GM18499 (cell line): ENCODE measurements around the gene KHNYN.

Experiments used
- ATAC-seq: cut with Tn5 transposase; IDR thresholded peaks from one replicate; pipeline ENCODE4 v1.9.1; 2021; ENCODE audit warnings: moderate number of reproducible peaks; ENCODE audit not compliant: insufficient read depth, unreplicated experiment

KHNYN gene

DNA sequence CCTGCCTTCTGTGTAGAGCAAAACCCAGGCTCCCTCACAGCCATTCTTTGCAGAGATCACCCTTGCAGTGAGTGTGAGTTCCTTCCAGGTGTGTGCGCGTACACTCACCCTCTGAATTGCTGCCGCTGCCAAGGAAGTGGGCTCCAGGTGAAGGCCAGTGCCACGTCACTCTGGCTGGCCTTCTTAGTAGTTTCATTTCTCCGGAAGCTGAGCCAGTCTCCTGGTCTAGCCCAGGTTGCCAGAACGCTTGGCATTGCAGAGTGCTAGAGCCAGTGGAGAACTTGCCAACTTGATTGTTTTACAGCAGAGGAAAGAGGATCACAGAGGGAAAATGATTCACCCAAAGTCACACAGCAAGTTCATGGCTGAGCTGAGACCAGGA is 11.3 kb upstream of the KHNYN start:
- no peak for ATAC-seq

DNA sequence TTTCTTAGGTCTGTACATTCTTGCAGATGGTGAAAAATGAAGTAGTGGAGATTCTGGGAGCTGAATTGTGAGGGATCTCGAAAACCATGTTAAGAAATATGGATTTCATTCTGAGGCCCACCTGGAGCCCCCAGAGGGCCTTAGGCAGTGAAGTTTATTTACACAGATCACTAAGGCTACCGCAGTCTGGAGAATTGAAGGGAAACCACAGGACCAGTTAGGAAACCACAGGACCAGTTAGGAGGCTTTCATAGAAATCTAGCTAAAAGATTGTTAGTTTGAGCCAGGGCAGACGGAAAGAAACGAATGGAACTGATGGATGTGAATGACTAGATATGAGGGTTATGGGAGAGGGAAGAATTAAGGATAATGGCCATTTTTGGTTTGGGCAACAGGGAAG is 7.5 kb upstream of the KHNYN start:
- no peak for ATAC-seq

DNA sequence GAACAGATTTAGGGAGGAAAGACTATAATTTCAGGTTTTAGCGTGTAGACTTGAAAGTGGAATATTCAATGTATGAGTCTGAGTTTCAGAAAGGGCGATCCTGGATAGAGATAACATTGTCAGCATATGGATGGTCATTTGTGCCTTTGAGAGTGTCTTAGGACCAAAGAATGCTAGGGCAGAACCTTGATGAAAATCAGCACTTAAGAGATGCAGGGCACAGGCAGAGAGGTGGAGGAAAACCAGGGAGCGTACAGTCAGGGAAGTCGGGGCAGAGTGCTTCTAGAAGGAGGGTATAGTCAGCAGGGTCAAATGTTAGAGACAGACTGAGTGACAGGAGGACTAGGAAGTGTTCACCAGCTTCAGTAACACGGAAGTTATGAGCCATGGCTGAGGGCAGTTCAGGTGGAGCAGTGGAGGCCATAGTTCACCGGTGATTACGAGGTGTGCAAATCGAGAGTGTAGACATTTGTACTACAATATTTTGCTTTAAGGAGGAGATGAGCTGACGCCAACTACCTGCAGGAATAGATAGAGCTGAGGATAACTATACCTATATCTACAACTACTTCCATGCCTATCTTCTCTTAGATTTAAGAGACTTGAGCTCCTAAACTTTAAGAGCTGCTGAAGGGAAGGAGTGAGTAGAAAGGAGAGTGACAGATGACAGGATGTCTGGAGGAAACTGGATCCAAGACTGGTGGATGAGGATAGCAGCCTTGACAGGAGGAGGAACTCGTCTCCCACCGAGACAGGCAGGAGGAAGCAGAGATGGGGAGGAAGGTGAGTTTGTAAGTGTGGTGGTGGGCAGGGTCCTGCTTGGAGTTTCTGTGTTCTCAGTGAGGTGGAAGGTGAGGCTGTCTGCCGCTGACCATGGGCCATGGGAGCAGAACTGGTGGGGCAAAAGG is 6.8 kb upstream of the KHNYN start:
- ATAC-seq: no peak

DNA sequence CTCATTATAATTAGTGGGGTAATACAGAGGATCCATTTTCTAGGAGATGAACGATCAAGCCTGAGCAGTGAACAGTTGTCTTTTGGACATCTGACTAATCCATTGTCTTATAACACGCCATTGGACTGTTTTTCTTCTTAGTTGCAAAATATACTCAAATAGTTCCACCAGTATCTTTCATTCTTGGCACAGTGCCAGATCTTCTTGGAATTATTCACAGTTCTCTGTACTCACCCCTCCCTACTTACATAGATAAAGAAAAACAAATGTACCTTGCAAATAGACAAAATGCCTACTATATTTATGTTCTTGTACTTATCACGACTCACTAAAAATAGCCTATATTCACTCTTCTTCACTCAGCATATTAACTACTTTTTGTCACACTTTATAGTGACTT is 4.0 kb upstream of the KHNYN start:
- ATAC-seq: no peak

DNA sequence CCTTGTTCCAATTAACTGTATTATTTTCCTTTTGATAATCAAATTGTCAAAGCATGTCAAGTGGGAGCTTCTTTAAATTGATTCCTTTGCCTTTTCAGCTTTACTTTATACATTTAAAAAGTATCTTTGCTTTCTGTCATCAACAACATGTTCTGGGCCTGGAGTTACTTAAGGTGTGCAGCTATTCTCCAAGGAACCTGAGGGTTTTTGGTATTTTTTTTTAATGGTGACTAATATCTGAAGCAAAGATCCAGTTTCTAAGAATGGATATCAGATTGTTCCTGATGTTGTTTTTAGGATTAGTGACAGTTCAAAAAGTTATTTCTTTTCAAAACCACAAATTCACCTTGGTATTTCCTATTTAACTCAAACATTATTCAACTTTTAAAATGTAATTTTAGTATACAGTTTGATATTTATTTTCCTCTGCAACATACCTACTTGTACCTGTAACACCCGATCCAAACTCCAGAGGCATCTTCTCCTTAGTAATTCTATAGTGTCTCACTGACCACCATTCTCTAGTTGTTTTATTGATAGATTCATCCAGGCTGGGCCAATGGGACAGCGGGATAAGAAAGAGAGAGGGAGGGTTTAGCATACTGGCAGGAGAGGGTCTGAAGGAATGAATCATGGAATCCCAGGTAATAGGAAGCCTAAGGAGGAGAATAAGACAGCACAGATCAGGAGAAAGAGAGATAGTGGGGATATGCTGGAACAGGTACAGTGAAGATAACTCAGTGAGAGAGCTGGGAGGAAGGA is 3.4 kb upstream of the KHNYN start:
- no peak for ATAC-seq

DNA sequence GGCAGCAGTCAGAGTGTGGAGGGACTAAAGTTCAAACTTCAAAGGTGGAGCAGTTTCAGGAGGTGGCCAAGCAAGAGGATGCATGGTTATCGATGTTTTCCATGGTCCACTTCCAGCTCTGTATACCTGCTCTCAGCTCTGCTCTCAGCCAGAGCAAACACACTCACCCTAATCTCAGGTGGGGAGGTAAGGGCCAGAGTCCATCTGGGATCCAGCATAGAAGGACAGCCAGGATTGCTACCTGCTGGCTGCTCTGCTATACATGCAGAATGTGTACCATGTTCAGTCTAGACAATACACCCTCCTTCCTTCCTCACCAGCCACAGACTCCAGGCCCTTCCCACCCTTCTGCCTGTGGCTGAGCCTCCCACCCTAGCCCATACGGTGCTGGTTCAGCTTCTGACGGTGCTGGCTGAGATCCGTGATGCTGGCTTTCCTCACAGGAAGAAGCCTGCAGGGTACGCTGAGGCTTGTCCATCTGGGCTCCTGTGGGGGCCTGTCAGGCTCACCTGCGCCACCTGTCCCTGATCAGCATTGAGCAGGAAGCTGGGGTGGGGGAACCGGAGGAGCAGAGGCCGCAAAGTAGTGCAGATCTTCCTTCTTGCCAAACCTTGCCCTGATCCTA is 2.7 kb upstream of the KHNYN start:
- ATAC-seq: no peak

DNA sequence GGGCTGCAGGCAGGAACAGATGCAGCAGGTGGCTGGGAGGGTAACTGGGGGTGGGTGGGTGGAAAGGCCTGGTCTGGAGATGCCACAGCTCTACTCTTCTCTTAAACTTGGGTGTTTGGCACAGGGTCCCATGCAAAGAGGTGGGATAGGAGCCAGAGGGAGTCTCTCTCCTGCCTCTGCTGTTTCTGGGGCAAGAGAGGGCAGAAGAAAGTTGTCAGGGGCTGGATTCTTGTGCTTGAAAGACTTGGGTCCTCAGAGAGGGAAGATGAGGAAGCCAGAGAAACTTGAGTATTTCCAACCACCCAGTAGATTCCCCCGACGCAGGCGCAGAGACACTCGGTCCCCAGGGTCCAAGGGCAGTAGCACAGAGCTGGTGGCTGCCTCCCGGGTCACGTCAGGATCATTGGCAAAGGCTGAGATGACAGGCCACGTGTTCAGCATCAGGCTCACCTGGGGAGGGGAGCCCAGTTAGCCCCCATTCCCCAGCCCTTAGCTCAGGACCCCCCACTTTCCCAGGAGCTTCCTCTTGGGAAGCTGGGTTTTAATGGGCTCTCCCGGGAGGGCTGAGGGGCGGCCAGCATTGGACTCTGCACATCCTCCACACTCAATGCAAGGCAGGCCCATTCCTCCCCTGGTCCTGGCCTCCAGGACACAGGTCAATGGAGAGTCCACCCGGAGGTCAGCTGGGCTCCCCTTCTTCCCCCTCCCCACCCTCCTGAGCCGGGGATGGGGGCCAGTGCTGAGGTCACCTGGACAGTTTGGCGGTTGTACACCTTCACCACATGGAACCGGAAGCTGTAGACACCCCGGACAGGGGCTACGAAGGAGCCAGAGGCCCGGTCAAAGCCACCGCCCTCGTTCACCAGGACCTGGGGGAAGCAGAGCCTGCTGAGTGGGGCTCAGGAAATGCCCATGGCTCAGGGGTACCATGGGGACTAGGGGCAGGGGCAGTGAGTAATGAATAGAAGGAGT is 1.9 kb upstream of the KHNYN start:
- ATAC-seq: no peak

DNA sequence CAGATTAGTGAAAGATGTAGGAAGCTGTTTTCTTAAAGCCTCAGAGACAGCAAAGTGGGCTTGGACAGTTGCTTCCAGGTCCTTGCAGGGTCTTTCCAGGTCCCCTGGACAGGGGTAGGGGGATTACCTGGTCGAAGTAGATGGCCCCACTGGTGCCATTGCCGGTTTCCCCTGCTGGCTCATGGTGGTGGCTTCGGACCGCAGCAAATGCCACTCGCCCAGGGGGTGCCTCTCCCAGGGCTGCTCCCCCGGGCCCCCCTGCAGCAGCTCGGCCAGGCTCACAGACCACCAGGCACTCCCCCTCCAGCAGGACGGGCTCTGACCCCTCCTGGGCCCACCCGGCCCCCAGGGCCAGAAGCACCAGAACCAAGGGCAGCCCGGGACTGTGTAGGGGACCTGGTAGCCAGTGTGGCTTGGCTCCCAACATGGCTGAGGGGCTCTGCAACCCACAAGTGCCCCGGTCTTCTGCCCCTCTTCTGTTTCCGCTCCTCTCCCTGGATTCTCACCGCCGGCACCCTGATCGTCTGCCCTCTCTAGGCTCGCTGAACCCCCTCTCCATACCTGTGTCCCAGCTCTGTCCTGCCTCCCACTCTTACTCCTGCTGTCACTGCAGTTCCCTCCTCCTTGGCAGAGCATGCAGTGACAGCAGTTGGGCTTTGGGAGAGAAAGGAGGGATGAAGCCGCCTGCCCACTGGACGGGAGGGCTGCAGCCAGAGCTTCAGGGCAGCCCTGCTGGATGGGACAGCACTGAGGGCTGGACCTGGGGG is 943 bp upstream of the KHNYN start:
- no peak for ATAC-seq

DNA sequence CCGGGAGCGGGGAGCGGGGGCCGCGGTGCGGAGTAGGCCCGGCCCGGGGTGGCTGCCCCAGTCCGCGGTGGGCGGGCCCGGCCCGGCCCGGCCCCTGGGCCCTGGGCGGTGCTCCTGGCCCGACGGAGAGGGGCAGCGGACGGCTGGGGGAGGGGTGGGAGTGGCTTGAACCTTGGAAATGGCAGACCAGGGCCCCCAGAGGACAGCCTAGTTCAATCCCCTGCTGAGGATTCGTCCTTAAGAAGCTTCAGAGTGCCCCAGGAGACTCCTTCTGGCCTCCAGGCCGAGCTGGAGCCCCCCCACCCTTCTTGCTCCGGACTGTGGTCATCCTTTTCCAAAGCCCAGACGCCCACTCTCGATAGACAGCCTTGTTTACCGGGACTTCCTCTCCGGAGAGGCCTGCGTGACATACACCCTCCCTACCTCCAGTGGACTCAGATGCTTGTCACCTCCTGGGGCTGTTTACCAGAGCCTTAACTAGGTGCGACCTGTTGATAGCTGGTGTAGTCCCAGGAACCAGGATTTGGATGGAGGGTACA is 458 bp downstream of the KHNYN start:
- ATAC-seq: peak; percentile 33

DNA sequence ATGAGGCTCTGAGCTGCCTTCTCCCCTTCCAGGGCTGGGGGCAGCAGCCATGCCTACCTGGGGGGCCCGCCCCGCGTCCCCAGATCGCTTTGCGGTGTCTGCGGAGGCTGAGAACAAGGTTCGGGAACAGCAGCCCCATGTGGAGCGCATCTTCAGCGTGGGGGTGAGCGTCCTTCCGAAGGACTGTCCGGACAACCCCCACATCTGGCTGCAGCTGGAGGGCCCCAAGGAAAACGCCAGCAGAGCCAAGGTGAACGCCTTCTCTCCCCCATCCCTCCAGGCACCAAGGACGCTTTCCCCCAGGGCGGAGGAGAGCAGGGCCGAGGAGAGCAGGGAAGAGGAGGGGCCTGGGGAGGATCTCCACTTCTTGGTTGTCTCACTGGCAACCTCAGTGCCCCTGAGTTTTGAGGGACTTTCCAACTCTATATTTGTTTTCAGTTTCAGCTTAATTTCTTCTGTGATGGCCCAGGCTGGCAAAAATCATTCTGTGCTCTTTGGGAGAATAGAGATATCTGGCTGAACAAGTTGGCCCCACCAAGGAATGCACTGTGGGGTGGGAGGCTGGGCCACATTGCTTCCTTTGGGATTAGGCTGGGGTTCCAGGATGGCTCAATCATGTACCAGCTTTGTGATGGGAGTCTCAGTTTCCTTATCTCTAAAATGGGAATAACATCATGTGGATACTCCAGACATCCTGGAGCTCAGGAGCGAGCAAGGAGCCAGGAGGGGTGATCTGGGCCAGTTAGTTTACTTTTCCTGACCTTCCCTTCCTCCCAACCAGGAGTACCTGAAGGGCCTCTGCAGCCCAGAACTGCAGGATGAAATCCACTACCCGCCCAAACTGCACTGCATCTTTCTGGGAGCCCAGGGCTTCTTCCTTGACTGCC is 1.2 kb downstream of the KHNYN start:
- no peak for ATAC-seq

DNA sequence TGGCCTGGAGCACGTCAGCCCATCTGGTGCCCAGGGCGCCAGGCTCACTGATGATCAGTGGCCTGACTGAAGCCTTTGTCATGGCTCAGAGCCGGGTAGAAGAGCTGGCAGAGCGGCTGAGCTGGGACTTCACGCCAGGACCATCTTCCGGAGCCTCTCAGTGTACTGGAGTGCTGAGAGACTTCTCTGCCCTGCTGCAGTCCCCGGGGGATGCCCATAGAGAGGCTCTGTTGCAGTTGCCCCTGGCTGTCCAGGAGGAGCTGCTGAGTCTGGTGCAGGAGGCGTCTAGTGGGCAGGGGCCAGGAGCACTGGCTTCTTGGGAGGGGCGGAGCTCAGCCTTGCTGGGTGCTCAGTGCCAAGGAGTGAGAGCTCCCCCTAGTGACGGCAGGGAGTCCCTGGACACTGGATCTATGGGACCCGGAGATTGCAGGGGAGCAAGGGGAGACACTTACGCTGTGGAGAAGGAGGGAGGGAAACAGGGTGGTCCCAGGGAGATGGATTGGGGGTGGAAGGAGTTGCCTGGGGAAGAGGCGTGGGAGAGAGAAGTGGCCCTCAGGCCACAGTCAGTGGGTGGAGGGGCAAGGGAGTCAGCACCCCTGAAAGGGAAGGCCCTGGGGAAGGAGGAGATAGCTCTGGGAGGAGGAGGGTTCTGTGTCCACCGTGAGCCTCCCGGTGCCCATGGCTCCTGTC is 2.0 kb downstream of the KHNYN start:
- peak; percentile 29 for ATAC-seq

DNA sequence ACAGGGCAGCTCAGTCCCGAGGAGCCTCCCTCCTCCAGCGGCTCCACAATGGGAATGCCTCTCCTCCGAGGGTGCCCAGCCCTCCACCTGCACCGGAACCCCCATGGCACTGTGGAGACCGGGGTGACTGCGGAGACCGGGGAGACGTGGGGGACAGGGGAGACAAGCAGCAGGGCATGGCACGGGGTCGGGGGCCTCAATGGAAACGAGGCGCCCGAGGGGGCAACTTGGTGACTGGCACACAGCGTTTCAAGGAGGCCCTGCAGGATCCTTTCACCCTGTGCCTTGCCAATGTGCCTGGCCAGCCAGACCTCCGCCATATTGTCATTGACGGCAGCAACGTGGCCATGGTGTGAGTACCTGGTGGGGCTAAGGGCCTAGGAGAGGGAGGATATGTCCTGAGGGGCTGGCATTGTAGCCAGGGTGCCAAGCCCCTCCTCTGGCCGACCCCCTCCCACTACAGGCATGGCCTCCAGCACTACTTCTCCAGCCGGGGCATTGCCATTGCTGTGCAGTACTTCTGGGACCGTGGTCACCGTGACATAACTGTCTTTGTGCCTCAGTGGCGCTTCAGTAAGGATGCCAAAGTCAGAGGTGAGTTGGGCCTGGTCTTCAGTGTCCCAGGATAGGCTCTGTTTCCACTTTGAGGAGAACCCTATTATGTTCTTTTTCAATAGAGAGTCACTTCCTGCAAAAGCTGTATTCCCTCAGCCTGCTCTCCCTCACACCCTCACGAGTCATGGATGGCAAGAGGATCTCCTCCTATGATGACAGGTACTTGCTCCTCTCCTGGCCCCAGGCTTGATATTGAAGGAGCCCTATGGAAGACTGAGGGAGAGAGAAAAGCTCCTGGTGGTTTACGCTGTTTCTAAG is 2.7 kb downstream of the KHNYN start:
- no peak for ATAC-seq

DNA sequence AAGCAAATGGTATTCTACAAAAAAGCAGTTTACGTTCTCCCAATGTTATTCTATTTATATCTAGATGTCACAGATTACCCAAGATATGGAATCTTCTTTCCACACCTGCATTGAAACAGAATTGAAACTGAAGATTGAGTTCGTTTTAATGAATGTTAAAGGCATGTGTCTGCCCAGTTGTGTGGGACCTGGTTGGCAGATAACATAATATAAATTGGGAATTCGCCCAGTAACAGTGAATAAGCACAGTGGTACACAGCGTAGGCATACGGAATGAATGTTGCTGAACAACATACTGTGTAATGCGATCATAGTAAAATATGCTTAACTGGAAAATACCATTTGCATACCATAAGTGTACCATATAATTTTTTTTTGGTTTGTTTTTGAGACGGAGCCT is 4.3 kb downstream of the KHNYN start:
- ATAC-seq: no peak

DNA sequence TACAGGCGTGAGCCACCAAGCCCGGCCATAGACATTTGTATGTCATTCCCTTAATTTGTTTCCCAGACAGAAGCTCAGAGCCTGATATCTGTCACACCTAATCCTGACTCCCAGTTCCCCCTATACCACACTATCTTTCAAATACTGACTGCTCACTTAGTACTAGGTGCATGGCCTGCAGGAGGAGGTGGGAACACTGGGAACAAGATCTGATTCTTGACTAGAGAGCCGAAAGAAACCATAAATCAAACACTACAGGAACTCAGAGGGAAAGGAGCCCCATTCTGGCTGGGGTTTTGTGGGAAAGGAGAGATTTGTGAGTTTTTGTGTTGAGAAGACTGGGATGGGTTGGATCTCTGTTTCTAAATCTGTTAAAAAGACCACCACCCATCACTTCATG is 4.9 kb downstream of the KHNYN start:
- no peak for ATAC-seq

DNA sequence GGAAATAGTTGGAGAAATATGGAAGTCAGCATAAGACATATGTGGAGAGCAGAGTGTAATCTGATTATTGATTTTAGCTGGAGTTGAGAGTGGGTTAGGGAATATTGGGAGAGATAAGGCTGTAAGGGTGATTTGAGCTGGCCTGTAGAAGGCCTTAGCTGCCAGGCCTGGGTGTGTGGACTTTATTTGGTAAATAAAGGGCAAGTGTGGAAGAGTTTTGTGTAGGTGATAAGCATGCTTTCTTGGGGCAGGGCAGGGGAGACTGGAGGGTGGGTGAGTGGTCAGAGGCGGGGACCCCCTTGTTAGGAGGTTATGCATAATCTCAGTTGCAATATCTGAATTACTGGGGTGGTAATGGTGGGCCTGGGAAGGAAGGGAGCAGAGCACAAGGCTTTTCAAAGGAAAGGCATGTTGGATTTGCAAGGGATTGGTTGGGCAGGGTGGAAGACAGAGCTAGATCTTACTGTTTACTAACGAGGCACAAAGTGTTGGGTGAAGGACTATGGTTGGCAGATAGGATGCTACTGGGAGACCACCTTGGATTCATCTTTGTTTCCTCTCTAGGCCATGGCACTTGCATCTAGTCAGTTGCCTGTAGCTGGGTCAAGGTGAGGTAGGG is 5.5 kb downstream of the KHNYN start:
- ATAC-seq: no peak

DNA sequence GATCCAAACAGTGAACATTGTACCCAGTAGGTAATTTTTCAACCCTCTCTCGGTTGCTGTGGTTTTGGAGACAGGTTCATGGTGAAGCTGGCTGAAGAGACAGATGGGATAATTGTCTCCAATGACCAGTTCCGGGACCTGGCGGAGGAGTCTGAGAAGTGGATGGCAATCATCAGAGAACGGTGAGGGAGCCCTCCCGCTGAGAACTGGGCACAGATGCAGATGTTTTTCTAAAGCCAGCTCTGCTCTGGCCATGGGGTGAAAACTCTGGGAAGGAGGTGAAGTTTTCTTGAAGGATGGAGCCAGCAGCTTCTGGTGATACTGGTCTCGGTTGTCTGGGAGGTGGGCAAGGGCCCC is 6.2 kb downstream of the KHNYN start:
- no peak for ATAC-seq
